Measurements from ENCODE around the gene SYNCRIP. TPM values are rescaled to one million over a fixed set of nuclear protein-coding genes. Genes with fewer than 3 reads are reported as not detected.

The SYNCRIP gene
- total and polyA plus RNA-seq, 4 donors: 27.8 to 41.7 (median 30.4) TPM

GRCh38 chr6:85672050-85672449 lies 29.4 kb upstream of the SYNCRIP start:
- Histone ChIP-seq H3K9ac (ENCODE audit: low read depth in 1 of 2, low read length in 2 of 2) (no peak overlapping the region), H3K4me3 (ENCODE audit: low read depth in 1 of 3, low read length in 3 of 3) (no peak overlapping the region), H3K36me3 (ENCODE audit: control insufficient read depth in 4 of 4, insufficient read depth in 3 of 4, low read depth in 1 of 4, low read length in 3 of 4) (peaks cover 0 to 6% (median 0%) of the 10 kb centered on the region in 4 donors), H3K4me1 (ENCODE audit: control insufficient read depth in 4 of 4, insufficient read depth in 4 of 4, low read length in 3 of 4) (peaks cover 6 to 25% (median 17%) of the 10 kb centered on the region in 4 donors), H3K27me3 (ENCODE audit: control insufficient read depth in 4 of 4, insufficient read depth in 4 of 4, low read length in 3 of 4) (no peaks in the 10 kb centered on the region), H3K27ac (ENCODE audit: low read depth in 1 of 2, low read length in 2 of 2) (no peak overlapping the region), H3K9me3 (ENCODE audit: control insufficient read depth in 4 of 4, low read length in 3 of 4) (no peaks in the 10 kb centered on the region)
- TF ChIP-seq ATF3 (IDR thresholded peaks at IDR 0.05): no peak
- TF ChIP-seq HNF4G (IDR thresholded peaks at IDR 0.05): no peak
- TF ChIP-seq EGR1 (IDR thresholded peaks at IDR 0.05; ENCODE audit: low read depth in 2 of 2): no peak
- DNase-seq (ENCODE audit: low spot score): no peak

GRCh38 chr6:85670573-85670972 lies 27.9 kb upstream of the SYNCRIP start:
- 68% methylated on average over 3 of the region's 3 CpGs for WGBS
- Histone ChIP-seq H3K27me3 (ENCODE audit: control insufficient read depth in 4 of 4, insufficient read depth in 4 of 4, low read length in 3 of 4) (no peaks in the 10 kb centered on the region), H3K36me3 (ENCODE audit: control insufficient read depth in 4 of 4, insufficient read depth in 3 of 4, low read depth in 1 of 4, low read length in 3 of 4) (peaks cover 0 to 6% (median 0%) of the 10 kb centered on the region in 4 donors), H3K27ac (ENCODE audit: low read depth in 1 of 2, low read length in 2 of 2) (no peak overlapping the region), H3K4me3 (ENCODE audit: low read depth in 1 of 3, low read length in 3 of 3) (no peak overlapping the region), H3K4me1 (ENCODE audit: control insufficient read depth in 4 of 4, insufficient read depth in 4 of 4, low read length in 3 of 4) (peaks cover 4 to 20% (median 8%) of the 10 kb centered on the region in 4 donors), H3K9ac (ENCODE audit: low read depth in 1 of 2, low read length in 2 of 2) (no peak overlapping the region), H3K9me3 (ENCODE audit: control insufficient read depth in 4 of 4, low read length in 3 of 4) (no peaks in the 10 kb centered on the region)
- DNase-seq (ENCODE audit: low spot score): no peak
- no peak for TF ChIP-seq TAF1 (conservative IDR thresholded peaks at IDR 0.05)
- TF ChIP-seq CTCF (IDR thresholded peaks at IDR 0.05; ENCODE audit: low read depth, low read length, missing input control): no peak
- no peak for TF ChIP-seq RAD21 (IDR thresholded peaks at IDR 0.05)
- no peak for TF ChIP-seq YY1 (IDR thresholded peaks at IDR 0.05)
- TF ChIP-seq MAX (IDR thresholded peaks at IDR 0.05): no peak
- no peak for TF ChIP-seq HNF4G (IDR thresholded peaks at IDR 0.05)

- Histone ChIP-seq H3K27ac (ENCODE audit: low read depth in 1 of 2, low read length in 2 of 2) (no peak overlapping the region), H3K27me3 (ENCODE audit: control insufficient read depth in 4 of 4, insufficient read depth in 4 of 4, low read length in 3 of 4) (no peaks in the 10 kb centered on the region), H3K9me3 (ENCODE audit: control insufficient read depth in 4 of 4, low read length in 3 of 4) (no peaks in the 10 kb centered on the region), H3K4me3 (ENCODE audit: low read depth in 1 of 3, low read length in 3 of 3) (no peak overlapping the region), H3K9ac (ENCODE audit: low read depth in 1 of 2, low read length in 2 of 2) (no peak overlapping the region), H3K4me1 (ENCODE audit: control insufficient read depth in 4 of 4, insufficient read depth in 4 of 4, low read length in 3 of 4) (peaks cover 3 to 12% (median 4%) of the 10 kb centered on the region in 4 donors), H3K36me3 (ENCODE audit: control insufficient read depth in 4 of 4, insufficient read depth in 3 of 4, low read depth in 1 of 4, low read length in 3 of 4) (peaks cover 0 to 5% (median 0%) of the 10 kb centered on the region in 4 donors)
- WGBS: 63% methylated on average over 4 of the region's 4 CpGs
- TF ChIP-seq SP1 (IDR thresholded peaks at IDR 0.05) (no peak), FOXA1 (IDR thresholded peaks at IDR 0.05) (no peak), MAX (IDR thresholded peaks at IDR 0.05) (no peak), FOXA2 (IDR thresholded peaks at IDR 0.05) (no peak), TAF1 (conservative IDR thresholded peaks at IDR 0.05) (no peak), HNF4A (conservative IDR thresholded peaks at IDR 0.05) (no peak), REST (IDR thresholded peaks at IDR 0.05) (no peak), GABPA (IDR thresholded peaks at IDR 0.05 in 1 of 2, conservative IDR thresholded peaks at IDR 0.05 in 1 of 2) (no peak), RXRA (IDR thresholded peaks at IDR 0.05) (no peak), HNF4G (IDR thresholded peaks at IDR 0.05) (no peak), ATF3 (IDR thresholded peaks at IDR 0.05) (no peak), NR2F2 (IDR thresholded peaks at IDR 0.05) (no peak), JUND (IDR thresholded peaks at IDR 0.05) (no peak), CTCF (IDR thresholded peaks at IDR 0.05; ENCODE audit: low read depth, low read length, missing input control) (no peak), RAD21 (IDR thresholded peaks at IDR 0.05) (no peak), YY1 (IDR thresholded peaks at IDR 0.05) (no peak)
- DNase-seq (ENCODE audit: low spot score): no peak
These were observed 27.1 kb upstream of the SYNCRIP start for GRCh38 chr6:85669735-85670194.

All from liver (tissue), 9 donors.